HepG2 (cell line): ENCODE data around the gene WWC1. TPM values are rescaled to one million over a fixed set of nuclear protein-coding genes. Genes with fewer than 3 reads are reported as not detected.

Experiments
- CAMTA2 ChIP-seq: sonication (generic); formaldehyde crosslinking; IDR thresholded peaks from 2 replicates; pipeline ENCODE4 v1.4.0; 2020; ENCODE audit warnings: mild to moderate bottlenecking, missing genetic modification reagents, borderline replicate concordance
- CENPX ChIP-seq: sonication (generic); formaldehyde crosslinking; IDR thresholded peaks from 2 replicates; pipeline ENCODE4 v1.9.0; 2021; ENCODE audit warnings: mild to moderate bottlenecking, missing genetic modification reagents, moderate library complexity
- GZF1 ChIP-seq: sonication (generic); formaldehyde crosslinking; IDR thresholded peaks from 2 replicates; pipeline ENCODE4 v1.5.1; 2020; ENCODE audit warnings: mild to moderate bottlenecking, missing genetic modification reagents
- HIVEP1 ChIP-seq: sonication (generic); formaldehyde crosslinking; IDR thresholded peaks from 2 replicates; pipeline ENCODE4 v1.4.0; 2020; ENCODE audit warnings: mild to moderate bottlenecking, missing genetic modification reagents
- KDM5A ChIP-seq: fragments of 200-600 bp; sonication (generic); IDR thresholded peaks from 2 replicates; pipeline ENCODE4 v1.7.0; 2018; ENCODE audit warnings: antibody characterized with exemption, mild to moderate bottlenecking, low read length, borderline replicate concordance
- LCORL ChIP-seq, 2 experiments: fragments of 450-650 bp in 1 of 2; sonication (generic) in 1 of 2; formaldehyde crosslinking in 1 of 2; IDR thresholded peaks; 2 replicates each; pipeline versions ENCODE4 v1.5.0 to v1.6.1; 2017 to 2020; ENCODE audit warnings: antibody characterized with exemption in 1 of 2, missing genetic modification reagents in 1 of 2
- PHF8 ChIP-seq: sonication (generic); formaldehyde crosslinking; IDR thresholded peaks from 2 replicates; pipeline ENCODE4 v1.5.0; 2020; ENCODE audit warnings: missing genetic modification reagents
- SAP130 ChIP-seq: IDR thresholded peaks from 2 replicates; pipeline ENCODE4 v1.6.1; 2016; ENCODE audit warnings: low read depth
- SIX1 ChIP-seq: sonication (generic); formaldehyde crosslinking; IDR thresholded peaks from 2 replicates; pipeline ENCODE4 v1.4.0; 2020; ENCODE audit warnings: missing genetic modification reagents, borderline replicate concordance
- SNRNP70 ChIP-seq: fragments of 200-400 bp; formaldehyde crosslinking; IDR thresholded peaks from 2 replicates; pipeline ENCODE4 v1.6.1; 2017; ENCODE audit warnings: mild to moderate bottlenecking, low read depth, low read length, moderate library complexity
- XRCC5 ChIP-seq: fragments of 200-400 bp; formaldehyde crosslinking; optimal IDR thresholded peaks from 2 replicates; pipeline ENCODE3; 2017; ENCODE audit warnings: mild to moderate bottlenecking, low read length
- ZBTB1 ChIP-seq: sonication (generic); formaldehyde crosslinking; IDR thresholded peaks from 2 replicates; pipeline ENCODE4 v1.4.0; 2020; ENCODE audit warnings: missing genetic modification reagents, borderline replicate concordance
- ZNF292 ChIP-seq: sonication (generic); formaldehyde crosslinking; IDR thresholded peaks from 2 replicates; pipeline ENCODE4 v1.8.1; 2022; ENCODE audit warnings: mild to moderate bottlenecking, low read depth, missing genetic modification reagents, borderline replicate concordance
- ZNF331 ChIP-seq: sonication (generic); formaldehyde crosslinking; IDR thresholded peaks from 2 replicates; pipeline ENCODE4 v1.4.0; 2020; ENCODE audit warnings: missing genetic modification reagents
- ZNF556 ChIP-seq: sonication (generic); formaldehyde crosslinking; IDR thresholded peaks from 2 replicates; pipeline ENCODE4 v1.4.0; 2020; ENCODE audit warnings: mild to moderate bottlenecking, missing genetic modification reagents, borderline replicate concordance
- polyA plus RNA-seq, 8 experiments: library from polyadenylated mRNA; depleted of rRNA in 3 of 8; stranded (reverse) in 7 of 8; unstranded in 1 of 8; fragments of >200 nt; fragmentation: Illumina TruSeq in 4 of 8; extraction: Trizol in 4 of 8; gene quantifications; 2 replicates each; pipeline versions ENCODE4 v1.2.1 to v1.2.3, GENCODE V29; 2011 to 2016; ENCODE audit warnings: low read depth in 4 of 8, missing spikeins in 1 of 8, mixed read lengths in 1 of 8; ENCODE audit not compliant: insufficient read depth in 1 of 8
- total RNA-seq, 5 experiments: library from RNA; depleted of rRNA; stranded (reverse); fragments of >200 nt; fragmentation: Illumina TruSeq; extraction: Trizol; gene quantifications; 2 replicates each; pipeline ENCODE4 v1.2.3, GENCODE V29; 2016; ENCODE audit warnings: low read depth in 1 of 5
- TF ChIP-seq, protein P1 (sequence below): sonication (generic); formaldehyde crosslinking; IDR thresholded peaks from 2 replicates; pipeline ENCODE4 v1.5.0; 2020; ENCODE audit warnings: mild to moderate bottlenecking, missing genetic modification reagents, borderline replicate concordance
- TF ChIP-seq, protein P2 (sequence below): sonication (generic); formaldehyde crosslinking; conservative IDR thresholded peaks from 2 replicates; pipeline ENCODE4 v1.4.0; 2020; ENCODE audit warnings: missing genetic modification reagents
- TF ChIP-seq, protein P3 (sequence below): sonication (generic); formaldehyde crosslinking; IDR thresholded peaks from 2 replicates; pipeline ENCODE4 v1.5.1; 2020; ENCODE audit warnings: missing genetic modification reagents, mild to moderate bottlenecking, borderline replicate concordance
- TF ChIP-seq, protein P4 (sequence below): sonication (generic); formaldehyde crosslinking; IDR thresholded peaks from 2 replicates; pipeline ENCODE4 v1.4.0; 2020; ENCODE audit warnings: missing genetic modification reagents

WWC1 gene
- total and polyA plus RNA-seq, 2 of the 13 experiments (the other 11 are each of a cell fraction or from before 2014, with no cell fraction given), result 8.3 to 17.9 TPM

DNA sequence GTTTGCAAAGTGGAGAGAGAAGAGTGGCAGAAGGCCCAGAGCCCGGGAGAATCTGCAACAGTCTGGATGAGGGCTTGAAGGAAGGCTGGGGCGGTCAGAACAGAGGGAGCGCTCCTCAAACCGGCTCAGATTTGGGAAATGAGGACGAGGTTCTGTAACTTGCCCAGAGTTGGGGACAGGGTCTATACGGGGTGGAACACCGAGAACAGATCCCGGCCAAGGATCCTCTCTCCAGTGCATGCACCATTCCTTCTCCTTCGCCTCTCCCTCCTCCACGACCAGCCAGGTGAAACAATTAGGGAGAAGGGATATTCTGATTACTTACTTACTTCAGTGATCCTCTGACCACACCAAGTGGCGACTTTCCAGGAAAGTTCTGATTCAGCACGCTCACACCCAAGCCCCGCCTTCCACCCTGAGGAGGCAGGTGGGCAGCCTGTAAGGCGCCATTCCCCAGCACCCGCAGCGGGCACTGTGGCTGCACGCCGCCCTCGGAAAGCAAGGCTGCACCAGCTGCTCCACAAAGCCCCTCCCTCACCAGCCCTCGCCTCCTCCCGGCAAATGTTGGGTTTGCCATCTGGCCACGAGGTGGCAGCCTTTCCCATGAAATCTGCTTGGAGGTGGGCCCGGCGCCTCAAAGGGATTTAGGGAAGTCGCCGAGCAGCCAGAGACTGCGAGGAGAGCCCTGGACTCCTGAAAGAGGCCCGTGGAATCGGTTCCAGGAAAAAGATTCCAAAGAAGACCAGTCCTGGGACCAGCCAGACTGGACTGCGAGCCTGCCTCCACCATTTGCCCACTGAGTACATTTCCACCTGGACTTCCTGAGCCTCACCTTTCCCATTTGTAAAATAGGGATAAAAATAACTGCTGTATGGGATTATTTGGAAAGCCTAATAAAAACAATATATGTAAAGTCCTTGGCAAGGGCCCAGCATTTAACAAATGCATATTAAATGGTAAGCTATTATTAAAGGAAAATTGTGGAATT lies 22.2 kb upstream of the WWC1 start (continued):
- TF ChIP-seq LCORL (IDR thresholded peaks at IDR 0.05) (no peak), LCORL (CRISPR knock-in tag; IDR thresholded peaks at IDR 0.05) (peak; percentile 95), SIX1 (no peak), XRCC5 (peak; percentile 71), CAMTA2 (CRISPR knock-in tag) (0 out of 2 replicates have a peak, but pooled peaks have one; percentile 57), CENPX (CRISPR knock-in tag) (no peak), ZNF292 (CRISPR knock-in tag) (no peak), SAP130 (peak; percentile 50), ZNF331 (CRISPR knock-in tag) (peak; percentile 81; the same call in 1 of the 2 replicates), KDM5A (no peak), ZNF556 (CRISPR knock-in tag) (peak; percentile 97), PHF8 (CRISPR knock-in tag) (peak; percentile 46; the same call in 1 of the 2 replicates), GZF1 (CRISPR knock-in tag) (no peak), SNRNP70 (no peak), HIVEP1 (CRISPR knock-in tag) (0 out of 2 replicates have a peak, but pooled peaks have one; percentile 31), ZBTB1 (no peak)
- TF ChIP-seq, protein P1, sequence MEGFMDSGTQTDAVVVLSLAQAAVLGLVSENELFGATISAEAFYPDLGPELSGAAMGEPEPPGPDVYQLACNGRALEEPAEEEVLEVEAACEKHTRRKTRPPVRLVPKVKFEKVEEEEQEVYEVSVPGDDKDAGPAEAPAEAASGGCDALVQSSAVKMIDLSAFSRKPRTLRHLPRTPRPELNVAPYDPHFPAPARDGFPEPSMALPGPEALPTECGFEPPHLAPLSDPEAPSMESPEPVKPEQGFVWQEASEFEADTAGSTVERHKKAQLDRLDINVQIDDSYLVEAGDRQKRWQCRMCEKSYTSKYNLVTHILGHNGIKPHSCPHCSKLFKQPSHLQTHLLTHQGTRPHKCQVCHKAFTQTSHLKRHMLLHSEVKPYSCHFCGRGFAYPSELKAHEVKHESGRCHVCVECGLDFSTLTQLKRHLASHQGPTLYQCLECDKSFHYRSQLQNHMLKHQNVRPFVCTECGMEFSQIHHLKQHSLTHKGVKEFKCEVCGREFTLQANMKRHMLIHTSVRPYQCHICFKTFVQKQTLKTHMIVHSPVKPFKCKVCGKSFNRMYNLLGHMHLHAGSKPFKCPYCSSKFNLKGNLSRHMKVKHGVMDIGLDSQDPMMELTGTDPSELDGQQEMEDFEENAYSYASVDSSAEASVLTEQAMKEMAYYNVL (CRISPR knock-in tag), result peak; percentile 43; the same call in 1 of the 2 replicates
- TF ChIP-seq, protein P2, sequence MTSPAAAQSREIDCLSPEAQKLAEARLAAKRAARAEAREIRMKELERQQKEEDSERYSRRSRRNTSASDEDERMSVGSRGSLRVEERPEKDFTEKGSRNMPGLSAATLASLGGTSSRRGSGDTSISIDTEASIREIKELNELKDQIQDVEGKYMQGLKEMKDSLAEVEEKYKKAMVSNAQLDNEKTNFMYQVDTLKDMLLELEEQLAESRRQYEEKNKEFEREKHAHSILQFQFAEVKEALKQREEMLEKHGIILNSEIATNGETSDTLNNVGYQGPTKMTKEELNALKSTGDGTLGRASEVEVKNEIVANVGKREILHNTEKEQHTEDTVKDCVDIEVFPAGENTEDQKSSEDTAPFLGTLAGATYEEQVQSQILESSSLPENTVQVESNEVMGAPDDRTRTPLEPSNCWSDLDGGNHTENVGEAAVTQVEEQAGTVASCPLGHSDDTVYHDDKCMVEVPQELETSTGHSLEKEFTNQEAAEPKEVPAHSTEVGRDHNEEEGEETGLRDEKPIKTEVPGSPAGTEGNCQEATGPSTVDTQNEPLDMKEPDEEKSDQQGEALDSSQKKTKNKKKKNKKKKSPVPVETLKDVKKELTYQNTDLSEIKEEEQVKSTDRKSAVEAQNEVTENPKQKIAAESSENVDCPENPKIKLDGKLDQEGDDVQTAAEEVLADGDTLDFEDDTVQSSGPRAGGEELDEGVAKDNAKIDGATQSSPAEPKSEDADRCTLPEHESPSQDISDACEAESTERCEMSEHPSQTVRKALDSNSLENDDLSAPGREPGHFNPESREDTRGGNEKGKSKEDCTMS, result 0 out of 2 replicates have a peak, but pooled peaks have one; percentile 36
- TF ChIP-seq, protein P3, sequence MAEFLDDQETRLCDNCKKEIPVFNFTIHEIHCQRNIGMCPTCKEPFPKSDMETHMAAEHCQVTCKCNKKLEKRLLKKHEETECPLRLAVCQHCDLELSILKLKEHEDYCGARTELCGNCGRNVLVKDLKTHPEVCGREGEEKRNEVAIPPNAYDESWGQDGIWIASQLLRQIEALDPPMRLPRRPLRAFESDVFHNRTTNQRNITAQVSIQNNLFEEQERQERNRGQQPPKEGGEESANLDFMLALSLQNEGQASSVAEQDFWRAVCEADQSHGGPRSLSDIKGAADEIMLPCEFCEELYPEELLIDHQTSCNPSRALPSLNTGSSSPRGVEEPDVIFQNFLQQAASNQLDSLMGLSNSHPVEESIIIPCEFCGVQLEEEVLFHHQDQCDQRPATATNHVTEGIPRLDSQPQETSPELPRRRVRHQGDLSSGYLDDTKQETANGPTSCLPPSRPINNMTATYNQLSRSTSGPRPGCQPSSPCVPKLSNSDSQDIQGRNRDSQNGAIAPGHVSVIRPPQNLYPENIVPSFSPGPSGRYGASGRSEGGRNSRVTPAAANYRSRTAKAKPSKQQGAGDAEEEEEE (CRISPR knock-in tag), result no peak
- TF ChIP-seq, protein P4, sequence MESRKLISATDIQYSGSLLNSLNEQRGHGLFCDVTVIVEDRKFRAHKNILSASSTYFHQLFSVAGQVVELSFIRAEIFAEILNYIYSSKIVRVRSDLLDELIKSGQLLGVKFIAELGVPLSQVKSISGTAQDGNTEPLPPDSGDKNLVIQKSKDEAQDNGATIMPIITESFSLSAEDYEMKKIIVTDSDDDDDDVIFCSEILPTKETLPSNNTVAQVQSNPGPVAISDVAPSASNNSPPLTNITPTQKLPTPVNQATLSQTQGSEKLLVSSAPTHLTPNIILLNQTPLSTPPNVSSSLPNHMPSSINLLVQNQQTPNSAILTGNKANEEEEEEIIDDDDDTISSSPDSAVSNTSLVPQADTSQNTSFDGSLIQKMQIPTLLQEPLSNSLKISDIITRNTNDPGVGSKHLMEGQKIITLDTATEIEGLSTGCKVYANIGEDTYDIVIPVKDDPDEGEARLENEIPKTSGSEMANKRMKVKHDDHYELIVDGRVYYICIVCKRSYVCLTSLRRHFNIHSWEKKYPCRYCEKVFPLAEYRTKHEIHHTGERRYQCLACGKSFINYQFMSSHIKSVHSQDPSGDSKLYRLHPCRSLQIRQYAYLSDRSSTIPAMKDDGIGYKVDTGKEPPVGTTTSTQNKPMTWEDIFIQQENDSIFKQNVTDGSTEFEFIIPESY (CRISPR knock-in tag), result peak; percentile 57
